ENCODE data around the gene TCF7L1. TPM values are rescaled to one million over a fixed set of nuclear protein-coding genes. Genes with fewer than 3 reads are reported as not detected.

The TCF7L1 gene
- total and polyA plus RNA-seq, 2 of the 13 experiments (the other 11 are each of a cell fraction or from before 2014, with no cell fraction given), result 0.04 to 0.15 TPM

DNA sequence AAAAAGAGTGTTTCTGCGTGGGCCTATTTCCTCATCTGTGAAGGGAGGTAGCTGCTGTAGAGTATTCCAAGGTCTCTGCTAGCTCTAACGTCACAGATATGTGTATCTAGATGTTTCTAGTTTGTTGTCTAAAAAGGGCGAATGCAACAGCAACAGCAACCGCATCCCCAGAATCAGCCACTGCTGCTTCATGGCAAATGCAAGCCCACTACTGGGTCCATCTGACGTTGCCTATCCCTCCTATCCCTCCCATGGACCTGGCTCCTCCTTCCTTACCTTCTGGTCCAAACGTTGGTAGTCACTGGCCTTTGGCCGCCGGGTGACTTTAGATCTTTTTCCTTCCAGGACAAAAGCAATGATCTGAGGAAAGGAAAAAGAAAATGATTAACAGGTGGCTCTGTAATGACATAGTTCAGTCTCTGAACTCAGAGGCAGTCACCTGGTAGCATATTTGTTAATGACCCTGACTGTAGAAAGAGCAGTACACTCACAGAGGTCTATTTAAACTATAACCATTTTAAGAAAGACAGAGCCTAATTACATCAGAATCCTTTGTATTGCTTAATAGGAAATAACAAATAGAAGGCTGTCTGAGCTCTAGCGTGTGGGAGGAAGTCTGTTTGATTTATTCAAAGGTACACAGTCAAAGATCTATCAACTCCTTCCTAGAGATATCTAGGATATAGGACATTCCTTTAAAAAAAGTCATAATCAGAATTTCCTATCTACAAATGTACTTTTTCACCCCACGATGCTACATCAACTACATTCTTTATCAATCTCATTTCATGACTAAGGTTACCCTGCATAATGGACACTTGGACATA, 191.7 kb downstream of the TCF7L1 start (continued):
- TF ChIP-seq POLR2G (IDR thresholded peaks at IDR 0.05; ENCODE audit: low read depth, low read length) (peak; percentile 82), AKAP8 (CRISPR knock-in tag; IDR thresholded peaks at IDR 0.05) (no peak), NFE2 (CRISPR knock-in tag; IDR thresholded peaks at IDR 0.05) (no peak), THYN1 (CRISPR knock-in tag; IDR thresholded peaks at IDR 0.05; ENCODE audit: borderline replicate concordance, low read depth) (no peak), SRSF1 (optimal IDR thresholded peaks at IDR 0.05; ENCODE audit: low read depth, low read length) (no peak), ISX (CRISPR knock-in tag; conservative IDR thresholded peaks at IDR 0.05) (no peak), ZBTB20 (CRISPR knock-in tag; IDR thresholded peaks at IDR 0.05; ENCODE audit: borderline replicate concordance, low read depth) (no peak), KDM6A (CRISPR knock-in tag; IDR thresholded peaks at IDR 0.05; ENCODE audit: low read depth) (peak; percentile 70), NONO (IDR thresholded peaks at IDR 0.05) (no peak), NONO (CRISPR knock-in tag; conservative IDR thresholded peaks at IDR 0.05) (peak; percentile 46; the same call in 1 of the 2 replicates), ZBTB38 (CRISPR knock-in tag; IDR thresholded peaks at IDR 0.05) (no peak), MAF1 (CRISPR knock-in tag; IDR thresholded peaks at IDR 0.05; ENCODE audit: borderline replicate concordance) (no peak), HOXA9 (CRISPR knock-in tag; IDR thresholded peaks at IDR 0.05; ENCODE audit: borderline replicate concordance) (no peak)
- TF ChIP-seq, protein P1, sequence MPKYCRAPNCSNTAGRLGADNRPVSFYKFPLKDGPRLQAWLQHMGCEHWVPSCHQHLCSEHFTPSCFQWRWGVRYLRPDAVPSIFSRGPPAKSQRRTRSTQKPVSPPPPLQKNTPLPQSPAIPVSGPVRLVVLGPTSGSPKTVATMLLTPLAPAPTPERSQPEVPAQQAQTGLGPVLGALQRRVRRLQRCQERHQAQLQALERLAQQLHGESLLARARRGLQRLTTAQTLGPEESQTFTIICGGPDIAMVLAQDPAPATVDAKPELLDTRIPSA (CRISPR knock-in tag; IDR thresholded peaks at IDR 0.05; ENCODE audit: borderline replicate concordance), result no peak
- TF ChIP-seq, protein P2, sequence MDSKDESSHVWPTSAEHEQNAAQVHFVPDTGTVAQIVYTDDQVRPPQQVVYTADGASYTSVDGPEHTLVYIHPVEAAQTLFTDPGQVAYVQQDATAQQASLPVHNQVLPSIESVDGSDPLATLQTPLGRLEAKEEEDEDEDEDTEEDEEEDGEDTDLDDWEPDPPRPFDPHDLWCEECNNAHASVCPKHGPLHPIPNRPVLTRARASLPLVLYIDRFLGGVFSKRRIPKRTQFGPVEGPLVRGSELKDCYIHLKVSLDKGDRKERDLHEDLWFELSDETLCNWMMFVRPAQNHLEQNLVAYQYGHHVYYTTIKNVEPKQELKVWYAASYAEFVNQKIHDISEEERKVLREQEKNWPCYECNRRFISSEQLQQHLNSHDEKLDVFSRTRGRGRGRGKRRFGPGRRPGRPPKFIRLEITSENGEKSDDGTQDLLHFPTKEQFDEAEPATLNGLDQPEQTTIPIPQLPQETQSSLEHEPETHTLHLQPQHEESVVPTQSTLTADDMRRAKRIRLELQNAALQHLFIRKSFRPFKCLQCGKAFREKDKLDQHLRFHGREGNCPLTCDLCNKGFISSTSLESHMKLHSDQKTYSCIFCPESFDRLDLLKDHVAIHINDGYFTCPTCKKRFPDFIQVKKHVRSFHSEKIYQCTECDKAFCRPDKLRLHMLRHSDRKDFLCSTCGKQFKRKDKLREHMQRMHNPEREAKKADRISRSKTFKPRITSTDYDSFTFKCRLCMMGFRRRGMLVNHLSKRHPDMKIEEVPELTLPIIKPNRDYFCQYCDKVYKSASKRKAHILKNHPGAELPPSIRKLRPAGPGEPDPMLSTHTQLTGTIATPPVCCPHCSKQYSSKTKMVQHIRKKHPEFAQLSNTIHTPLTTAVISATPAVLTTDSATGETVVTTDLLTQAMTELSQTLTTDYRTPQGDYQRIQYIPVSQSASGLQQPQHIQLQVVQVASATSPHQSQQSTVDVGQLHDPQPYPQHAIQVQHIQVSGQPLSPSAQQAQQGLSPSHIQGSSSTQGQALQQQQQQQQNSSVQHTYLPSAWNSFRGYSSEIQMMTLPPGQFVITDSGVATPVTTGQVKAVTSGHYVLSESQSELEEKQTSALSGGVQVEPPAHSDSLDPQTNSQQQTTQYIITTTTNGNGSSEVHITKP (CRISPR knock-in tag; IDR thresholded peaks at IDR 0.05; ENCODE audit: low read depth), result peak; percentile 69

Data from HepG2 (cell line).